ENCODE measurements around the gene CHCHD5.

GRCh38 chr2:112634153-112634873 lies 49.9 kb downstream of the CHCHD5 start:
- TF ChIP-seq CTCF (IDR thresholded peaks at IDR 0.05) (no peak), SIN3A (IDR thresholded peaks at IDR 0.05; ENCODE audit: borderline replicate concordance, insufficient read depth, low read depth, low read length) (no peak), POLR2AphosphoS5 (IDR thresholded peaks at IDR 0.05; ENCODE audit: low read depth, low read length) (no peak), TCF7L2 (IDR thresholded peaks at IDR 0.05; ENCODE audit: low read depth, low read length) (no peak), REST (IDR thresholded peaks at IDR 0.05; ENCODE audit: insufficient read depth in 1 of 2, low read depth in 2 of 2, low read length in 1 of 2) (no peak)
